GM19025 (cell line): ENCODE results near the gene CYP24A1.
A peak's percentile ranks its signal among the peaks of the same experiment; 100 is the strongest.
"Not testable (repeated sequence)": the region's sequence is repeated elsewhere in the genome, so short reads cannot be mapped to it uniquely, and the experiment has no call there.

Experiments
- ATAC-seq: cut with Tn5 transposase; IDR thresholded peaks from one replicate; pipeline ENCODE4 v1.9.1; 2021; ENCODE audit warnings: mild to moderate bottlenecking, low read depth, moderate library complexity; ENCODE audit not compliant: unreplicated experiment

CYP24A1 gene

DNA sequence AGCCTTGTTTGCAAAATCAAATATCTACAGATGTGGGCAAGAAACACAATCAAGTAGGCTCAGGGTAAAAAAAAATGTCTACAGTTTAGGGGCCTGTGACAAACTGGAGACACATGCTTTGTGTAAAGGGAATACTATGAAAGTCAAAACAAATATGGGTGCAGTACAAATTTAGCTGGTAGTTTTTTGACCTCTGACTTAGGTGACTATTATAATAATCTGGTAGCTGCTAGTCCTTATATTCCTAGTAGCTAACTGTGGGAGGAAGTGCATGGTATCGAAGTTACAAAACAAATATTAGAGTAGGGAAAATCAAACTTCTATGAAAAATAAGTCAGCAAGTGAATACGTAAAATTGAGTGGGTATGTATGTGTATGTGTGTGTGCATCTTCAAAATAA, 35.4 kb downstream of the CYP24A1 start:
- ATAC-seq: no peak

DNA sequence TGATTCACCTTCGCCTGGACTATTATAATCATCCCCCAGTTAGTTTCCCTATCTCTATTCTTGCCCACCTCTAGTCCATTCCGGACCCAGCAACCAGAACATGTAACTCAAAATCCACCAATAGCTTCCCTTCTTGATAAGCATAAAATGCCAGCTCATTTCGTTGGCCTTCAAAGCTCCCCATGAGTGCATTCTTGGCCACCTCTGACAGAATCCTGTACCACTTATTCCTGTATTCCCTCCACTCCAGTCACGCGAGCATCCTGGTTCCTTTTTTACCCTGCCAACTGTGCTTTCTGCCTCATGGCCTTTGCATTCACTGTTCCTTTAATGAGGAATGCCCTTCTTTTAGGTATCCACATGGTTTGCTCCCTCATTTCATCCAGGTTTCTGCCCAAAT, 36.7 kb downstream of the CYP24A1 start:
- ATAC-seq: no peak

DNA sequence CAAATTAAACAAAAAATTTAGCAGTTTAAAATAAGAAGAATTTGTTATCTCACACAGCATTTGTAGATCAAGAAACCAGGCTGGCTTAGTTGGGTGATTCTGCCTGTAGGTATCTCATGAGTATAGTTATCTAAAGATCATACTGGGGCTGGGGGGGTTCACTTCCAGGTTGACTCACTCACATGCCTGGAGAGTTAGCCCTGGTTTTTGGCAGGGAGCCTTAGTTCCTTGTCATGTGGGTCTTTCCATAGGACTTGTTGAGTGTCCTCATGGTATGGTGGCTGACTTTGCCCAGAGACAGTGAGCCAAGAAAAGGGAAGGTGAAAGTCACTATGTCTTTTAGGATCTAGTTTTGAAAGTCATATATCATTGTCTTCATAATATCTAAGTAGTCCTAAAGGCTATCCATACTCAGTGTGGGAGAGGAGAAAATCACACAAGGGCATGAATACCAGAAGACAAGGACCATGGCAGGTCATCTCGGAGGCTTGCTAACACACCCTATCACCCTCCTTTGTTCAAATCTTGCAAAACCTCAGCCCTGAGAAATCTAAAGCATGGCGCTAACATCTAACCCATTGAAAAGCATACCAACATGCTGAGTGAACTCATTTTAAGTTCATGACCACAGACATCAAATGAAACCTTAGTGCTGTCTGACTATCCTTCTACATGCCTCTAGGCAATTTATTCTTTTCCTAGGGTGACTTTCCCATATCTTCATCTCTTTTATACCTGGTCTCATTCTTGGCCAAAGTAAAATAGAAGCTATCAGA, 39.2 kb downstream of the CYP24A1 start:
- ATAC-seq: no peak

DNA sequence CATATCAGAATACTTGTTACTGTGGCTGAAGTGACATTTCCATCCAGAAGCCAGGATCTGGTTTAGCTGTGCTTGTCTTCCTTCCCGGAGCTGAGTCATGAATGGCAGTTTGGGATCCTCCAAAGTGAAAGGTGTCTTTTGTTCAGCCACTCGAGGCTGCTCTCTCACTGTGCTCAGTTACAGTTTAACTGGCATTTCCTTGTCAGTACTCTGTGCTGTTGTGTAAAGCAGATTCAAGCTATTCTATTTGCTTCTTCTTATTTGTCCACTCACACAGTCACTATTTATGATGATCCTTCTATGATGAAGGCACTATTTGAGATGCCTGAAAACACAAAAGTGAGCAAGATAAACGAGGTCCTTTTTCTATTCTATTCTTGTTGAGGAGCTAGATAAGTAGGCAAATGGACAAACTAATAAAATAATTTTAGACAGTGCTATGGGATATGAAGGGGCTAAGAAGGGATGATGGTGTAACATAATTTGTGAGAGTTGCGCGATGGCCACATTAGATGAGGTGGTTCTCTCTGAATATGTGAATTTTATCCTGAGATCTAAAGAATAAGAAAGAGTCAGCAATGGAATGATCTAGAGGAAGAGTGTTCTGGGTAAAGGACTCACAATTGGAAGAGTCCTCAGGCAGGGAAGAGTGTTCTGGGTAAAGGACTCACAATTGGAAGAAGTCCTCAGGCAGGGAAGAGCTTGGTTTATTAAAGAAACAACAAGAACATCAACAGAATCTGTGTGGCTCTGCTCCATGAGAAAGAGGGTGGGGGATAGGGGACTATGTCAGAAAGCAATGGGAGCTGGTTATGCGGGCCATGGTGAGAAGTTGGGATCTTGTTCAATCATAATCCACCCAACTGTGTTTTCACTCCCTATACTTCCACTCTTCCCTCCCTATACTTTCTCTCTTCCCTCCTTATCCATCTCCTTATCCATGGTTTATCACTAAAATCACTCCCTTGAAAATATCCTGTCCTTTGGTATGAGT, 40.1 kb downstream of the CYP24A1 start:
- ATAC-seq: peak; percentile 73

DNA sequence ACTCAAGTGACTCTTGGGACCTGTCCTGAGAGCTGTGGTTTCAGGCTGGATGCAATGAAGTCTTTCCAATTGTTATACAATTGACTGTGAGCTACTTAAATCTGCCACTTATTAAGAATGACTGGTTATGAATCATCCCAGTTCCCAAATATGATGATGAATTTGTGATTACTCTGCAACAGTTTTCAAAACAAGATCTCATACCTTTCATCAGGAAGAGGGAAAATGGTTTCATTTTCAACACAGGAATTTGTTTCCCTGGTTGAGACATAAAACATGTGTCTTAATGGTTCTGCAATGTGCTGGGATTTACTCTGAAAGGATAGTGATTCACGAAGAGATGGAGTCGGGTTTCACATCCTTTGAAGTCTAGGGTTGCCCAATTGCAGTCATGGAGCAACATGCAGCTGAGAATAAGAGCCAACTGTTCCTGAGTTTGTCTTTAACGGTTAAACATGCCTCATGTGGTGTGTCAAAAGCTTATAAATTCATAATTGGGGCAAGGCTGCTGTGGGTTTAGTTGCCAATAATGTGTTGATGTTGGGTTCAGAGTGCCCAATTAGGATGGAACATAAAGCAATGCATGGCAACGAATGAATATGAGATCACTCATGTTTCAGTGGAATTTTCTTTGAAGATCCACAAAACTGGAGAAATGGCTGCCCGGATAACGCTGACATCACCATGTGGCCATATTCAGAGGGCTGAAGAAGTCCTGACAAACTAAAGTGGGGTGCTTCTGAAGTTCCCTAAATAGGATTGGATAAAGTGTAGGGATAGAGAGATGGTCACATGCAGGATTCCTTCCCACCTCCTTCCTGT, 41.0 kb downstream of the CYP24A1 start:
- ATAC-seq: no peak

DNA sequence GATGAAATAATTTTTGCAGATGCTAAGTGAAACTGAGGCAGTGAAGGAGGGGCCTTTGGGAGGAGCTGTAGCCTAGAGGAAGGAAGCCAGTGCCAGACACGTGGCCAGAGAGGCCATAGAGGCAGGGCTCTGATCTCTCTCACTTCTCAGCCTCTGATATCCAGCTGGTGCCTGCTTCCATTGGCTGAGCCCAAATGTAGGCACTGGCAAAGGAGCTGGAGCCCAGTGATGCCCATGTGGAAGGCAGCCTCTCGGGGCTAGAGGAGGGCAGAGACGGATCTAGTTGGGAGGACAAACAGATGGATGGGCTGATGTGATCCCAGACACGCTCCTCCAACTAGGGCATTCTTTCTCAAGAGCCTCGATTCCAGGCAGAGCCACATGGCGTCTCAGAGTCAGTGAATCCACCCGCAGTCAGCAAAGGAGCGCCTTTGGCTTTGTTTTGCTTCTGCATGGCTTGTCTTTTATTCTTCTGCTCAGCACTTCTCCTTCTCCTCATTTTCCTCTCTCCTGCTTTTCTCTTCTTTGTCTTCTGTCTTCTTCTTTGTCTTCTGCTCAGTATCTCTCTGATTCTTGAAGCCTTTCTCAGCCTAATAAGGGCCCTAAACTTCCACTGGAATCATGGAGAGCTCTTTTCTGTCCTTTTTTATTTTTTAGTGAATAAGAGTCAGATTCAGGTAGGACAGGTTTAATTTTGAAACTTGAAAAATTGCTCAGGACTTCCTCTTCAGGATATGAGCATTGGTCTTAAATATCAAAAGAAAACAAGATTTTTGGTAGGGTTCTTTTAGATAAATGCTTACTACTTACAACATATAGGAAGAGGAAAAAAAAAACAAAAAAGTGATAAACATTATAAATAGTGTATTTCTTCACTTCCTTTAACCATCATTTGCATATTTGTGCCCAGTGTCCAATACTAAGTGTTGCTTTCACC, 41.8 kb downstream of the CYP24A1 start:
- no peak for ATAC-seq

DNA sequence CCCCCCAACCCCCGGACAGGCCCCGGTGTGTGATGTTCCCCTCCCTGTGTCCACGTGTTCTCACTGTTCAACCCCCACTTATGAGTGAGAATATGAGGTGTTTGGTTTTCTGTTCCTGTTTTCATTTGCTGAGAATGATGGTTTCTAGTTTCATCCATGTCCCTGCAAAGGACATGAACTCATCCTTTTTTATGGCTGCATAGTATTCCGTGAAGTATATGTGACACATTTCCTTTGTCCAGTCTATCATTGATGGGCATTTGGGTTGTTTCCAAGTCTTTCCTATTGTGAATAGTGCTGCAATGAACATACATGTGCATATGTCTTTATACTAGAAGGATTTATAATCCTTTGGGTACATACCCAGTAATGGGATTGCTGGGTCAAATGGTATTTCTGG, 42.7 kb downstream of the CYP24A1 start:
- not testable (repeated sequence) for ATAC-seq

DNA sequence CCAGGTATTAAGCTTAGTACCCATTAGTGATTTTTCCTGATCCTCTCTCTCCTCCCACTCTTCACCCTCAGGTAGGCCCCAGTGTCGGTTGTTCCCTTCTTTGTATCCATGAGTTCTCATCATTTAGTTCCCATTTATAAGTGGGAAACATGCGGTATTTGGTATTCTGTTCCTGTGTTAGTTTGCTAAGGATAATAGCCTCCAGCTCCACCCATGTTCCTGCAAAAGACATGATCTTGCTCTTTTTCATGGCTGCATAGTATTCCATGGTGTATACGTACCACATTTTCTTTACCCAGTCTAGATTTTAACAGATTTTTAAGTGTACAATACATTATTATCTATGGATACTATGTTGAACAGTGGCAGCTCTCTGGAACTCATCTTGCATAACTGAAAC, 44.4 kb downstream of the CYP24A1 start:
- no peak for ATAC-seq

DNA sequence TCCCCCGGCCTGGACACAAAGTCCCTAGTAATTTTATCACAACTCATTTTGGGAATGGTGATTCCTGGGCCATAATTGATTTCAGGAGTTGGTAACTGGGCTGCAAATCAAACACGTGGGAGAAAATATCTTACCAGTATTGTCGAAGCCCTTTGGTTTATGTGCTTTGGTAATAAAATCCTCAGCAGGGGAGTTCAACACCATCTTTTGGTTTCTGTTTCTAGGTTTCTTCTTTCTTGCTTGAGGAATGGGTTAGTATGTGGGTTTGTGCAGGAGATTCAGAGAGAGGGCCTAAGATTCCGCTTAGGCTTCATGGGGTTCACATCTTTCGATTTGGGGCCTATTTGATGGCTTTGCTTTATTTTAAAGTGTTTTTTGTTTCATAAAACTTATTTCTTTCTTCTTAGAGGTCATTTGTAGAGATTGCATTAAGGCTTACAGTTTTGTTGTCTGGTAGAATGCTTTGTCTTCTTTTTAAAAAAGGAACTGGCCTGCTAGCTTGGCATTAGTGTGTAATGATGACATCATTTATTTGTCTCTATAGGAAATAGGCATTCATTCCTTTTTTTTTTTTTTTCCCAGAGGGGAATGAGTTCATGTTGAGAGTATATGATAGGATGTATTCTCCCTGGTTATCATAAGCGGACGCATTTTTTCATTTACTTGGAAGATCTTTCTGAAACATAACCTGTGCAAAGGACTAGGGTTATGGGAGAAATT, 45.8 kb downstream of the CYP24A1 start:
- no peak for ATAC-seq

DNA sequence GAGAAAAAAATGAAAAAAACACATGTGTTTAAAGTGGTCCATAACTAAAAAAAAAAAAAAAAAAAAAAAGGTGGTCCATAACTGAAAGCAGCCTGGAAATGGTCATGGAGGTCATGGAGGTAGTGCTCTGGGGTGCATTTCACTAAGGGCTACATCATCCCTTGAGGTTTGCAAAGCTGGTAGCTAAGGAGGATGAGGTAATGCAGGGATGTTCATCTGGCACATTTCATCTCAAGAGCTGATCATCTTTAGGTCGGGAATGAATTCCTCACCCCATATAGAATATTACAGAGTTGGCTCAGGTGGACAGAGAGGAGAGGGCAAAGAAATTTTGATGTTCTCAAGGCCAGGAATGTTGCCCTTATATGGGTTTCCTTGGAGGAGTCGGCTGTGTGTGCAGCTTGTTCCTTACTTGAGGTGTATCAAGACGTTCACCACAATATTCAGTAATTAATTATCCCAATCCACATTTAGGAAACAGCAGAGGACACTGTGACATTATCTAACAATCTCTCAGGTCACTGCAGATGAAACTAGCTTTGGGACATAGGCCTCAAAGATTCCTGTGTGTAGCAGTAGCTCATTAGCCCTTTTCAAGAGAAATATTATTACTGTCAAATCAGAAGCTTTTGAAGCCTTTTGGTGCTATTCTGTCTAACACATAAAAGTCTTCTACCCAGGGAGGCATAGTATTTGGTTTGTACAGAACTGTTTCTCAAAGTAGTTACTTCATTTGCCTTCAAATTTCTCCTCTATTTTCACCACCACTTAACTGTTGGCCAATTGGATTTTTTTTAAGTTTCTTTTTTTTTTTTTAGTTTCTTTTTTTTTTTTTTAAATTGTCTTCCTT, 46.8 kb downstream of the CYP24A1 start:
- ATAC-seq: no peak

DNA sequence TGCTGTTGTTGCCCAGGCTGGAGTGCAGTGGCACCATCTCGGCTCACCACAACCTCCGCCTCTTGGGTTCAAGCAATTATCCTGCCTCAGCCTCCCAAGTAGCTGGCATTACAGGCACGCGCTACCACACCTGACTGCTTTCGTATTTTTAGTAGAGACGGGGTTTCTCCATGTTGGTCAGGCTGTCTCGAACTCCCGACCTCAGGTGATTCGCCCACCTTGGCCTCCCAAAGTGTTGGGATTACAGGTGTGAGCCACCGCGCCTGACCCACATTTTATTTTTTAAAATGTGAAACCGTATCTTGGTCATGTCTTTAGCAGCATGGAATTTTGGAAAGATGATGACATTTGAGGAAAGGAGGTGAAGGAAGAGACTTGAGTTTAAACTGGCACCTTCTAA, 47.5 kb downstream of the CYP24A1 start:
- ATAC-seq: not testable (repeated sequence)

DNA sequence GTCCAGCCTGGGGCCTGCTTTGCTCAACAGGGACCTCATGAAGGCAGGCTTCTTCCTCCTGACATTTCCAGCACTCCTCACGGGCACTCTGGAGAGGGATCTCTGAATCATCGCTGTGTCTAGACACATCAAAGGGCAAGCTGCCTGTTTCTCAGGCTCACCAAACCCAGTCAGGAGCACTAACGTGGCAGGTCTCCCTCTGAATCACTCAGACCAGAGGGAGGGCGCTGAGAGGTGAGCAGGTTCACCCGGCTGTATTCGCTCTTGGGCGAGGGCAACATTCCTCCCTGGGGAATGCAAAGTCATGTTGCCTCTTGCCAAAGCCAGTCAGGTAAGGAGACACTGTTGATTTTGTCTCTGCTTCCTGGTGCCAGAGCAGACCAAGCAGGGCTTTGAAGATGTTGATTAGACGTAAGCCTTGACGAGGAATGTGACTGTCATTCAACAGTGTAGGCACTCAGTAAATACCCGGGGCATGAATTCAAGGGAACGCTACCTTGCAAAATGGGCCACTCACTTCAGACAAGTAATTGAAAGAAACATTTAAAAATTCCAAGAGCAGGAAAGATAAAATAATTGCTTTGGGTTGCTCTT, 50.1 kb downstream of the CYP24A1 start:
- ATAC-seq: no peak

DNA sequence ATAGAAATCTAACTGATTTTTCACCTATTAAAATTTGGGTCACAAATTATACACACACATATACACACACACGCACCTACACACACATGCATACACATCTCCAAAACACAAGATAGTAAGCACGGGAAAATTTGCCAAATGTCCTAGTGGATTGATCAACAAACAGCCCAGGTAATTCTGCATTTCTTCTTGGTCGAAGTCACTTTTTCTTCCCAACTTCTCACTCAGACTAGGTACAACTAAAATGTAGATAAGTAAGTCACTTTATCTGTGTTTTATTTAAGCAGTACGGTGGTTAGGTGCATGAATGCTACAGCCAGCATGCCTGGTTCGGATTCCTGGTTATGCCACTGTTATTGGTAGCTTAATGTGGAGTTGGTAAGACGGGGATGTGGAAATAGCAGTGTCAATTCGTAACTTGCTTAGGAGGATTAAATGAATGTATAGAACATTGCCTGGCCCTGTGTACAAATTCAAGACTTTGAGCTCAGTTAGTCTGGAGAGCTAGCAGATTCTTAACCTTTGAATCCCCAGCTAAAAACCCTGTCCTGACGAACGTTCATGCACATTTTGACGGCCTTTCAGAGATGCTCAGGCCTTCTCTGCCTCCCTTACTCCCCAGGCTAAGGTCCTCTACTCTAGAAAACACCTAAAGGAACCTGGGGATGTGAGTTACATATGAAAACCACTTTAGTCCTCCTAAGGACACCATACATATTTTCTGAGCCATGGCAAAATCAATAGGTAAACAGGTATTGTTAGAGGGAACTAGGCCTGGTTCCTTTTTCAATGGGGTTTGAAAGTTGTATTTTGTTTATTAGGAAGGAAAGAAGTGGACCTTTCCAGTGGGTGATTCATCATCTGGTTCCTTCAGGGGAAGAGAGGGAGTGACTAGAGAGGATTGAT, 50.9 kb downstream of the CYP24A1 start:
- ATAC-seq: no peak

DNA sequence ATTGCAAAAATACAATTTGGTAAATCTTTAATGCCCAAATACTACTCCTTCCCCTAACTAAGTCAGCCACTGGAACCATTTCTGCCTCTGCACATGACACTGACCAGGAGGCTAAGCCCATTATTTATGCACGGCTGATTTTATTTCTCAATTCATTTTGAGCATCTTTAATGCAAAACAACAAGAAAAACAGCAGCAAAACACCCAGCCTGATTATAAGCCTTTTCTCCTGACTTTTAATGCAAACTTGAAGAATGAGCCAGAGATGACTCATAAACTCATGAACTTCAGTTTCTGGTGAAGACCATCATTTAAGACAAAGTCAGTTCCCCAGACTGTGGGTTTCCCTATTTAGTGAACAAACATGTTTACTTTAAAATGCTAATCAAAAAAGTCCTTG, 51.6 kb downstream of the CYP24A1 start:
- ATAC-seq: no peak

DNA sequence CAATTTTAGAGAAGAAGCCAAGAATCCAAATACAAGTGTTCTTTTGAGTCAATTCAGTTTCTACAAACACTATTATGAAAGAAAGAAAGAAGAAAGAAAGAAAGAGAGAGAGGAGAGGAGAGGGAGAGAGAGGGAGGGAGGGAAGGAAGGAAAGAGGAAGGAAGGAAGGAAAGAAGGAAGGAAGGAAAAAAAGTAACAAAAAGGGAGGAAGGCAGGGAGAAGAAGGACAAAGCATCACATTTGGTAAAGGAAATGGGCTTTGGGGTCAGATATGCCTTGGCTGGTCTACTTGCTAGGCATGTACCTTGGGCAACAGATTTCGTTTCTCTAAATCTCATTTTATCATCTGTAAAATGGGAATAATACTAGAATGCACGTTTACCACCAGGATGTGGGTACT, 54.0 kb downstream of the CYP24A1 start:
- no peak for ATAC-seq

DNA sequence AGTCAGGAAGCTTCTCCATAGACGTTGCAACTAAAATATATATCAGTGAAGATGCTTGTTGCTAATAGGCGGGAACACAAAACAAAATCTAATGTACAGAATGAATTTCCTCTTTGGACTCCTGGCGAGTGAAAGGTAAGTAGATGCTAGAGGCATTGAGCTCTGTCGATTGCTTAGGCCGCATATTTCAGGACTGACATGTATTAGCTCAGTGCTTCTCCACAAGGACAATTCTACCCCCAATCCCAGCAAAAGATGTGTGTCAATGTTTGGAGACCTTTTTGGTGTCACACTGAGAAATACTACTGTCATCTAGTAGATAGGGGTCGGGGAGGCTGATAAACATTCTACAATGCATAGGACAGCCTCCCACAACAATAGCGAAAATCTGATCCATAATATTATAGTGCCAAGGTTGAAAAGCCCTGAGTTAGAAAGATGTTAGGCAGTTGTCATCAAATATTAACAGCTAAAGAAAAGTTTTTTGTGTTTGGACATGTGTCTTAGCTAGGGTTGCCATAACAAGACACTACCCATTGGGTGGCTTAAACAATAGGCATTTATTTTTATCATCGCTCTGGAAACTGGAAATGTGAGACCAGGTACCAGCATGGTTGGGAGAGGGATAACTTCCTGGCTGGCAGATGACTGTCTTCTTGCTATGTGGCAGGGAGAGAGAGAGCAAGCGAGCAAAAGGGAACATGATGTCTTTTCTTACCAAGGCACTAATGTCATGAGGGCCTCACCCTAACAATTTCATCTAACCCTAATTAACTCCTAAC, 55.4 kb downstream of the CYP24A1 start:
- ATAC-seq: no peak
